ENCODE results near the gene CTLA4.

The CTLA4 gene

GRCh38 chr2:203824057-203824456 lies 43.5 kb upstream of the CTLA4 start:
- TF ChIP-seq MYC (IDR thresholded peaks at IDR 0.05; ENCODE audit: low read depth, low read length) = no peak
- TF ChIP-seq, protein P1, sequence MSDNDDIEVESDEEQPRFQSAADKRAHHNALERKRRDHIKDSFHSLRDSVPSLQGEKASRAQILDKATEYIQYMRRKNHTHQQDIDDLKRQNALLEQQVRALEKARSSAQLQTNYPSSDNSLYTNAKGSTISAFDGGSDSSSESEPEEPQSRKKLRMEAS (IDR thresholded peaks at IDR 0.05; ENCODE audit: low read depth, low read length) = no peak
- TF ChIP-seq, protein P2, sequence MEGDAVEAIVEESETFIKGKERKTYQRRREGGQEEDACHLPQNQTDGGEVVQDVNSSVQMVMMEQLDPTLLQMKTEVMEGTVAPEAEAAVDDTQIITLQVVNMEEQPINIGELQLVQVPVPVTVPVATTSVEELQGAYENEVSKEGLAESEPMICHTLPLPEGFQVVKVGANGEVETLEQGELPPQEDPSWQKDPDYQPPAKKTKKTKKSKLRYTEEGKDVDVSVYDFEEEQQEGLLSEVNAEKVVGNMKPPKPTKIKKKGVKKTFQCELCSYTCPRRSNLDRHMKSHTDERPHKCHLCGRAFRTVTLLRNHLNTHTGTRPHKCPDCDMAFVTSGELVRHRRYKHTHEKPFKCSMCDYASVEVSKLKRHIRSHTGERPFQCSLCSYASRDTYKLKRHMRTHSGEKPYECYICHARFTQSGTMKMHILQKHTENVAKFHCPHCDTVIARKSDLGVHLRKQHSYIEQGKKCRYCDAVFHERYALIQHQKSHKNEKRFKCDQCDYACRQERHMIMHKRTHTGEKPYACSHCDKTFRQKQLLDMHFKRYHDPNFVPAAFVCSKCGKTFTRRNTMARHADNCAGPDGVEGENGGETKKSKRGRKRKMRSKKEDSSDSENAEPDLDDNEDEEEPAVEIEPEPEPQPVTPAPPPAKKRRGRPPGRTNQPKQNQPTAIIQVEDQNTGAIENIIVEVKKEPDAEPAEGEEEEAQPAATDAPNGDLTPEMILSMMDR (IDR thresholded peaks at IDR 0.05; ENCODE audit: low read depth, low read length) = no peak
- no peak for TF ChIP-seq POLR2A (IDR thresholded peaks at IDR 0.05; ENCODE audit: extremely low read depth, insufficient read length)
- H3K4me3 ChIP-seq (ENCODE audit: low read depth, low read length) = no peak overlapping the region
- DNase-seq (ENCODE audit: low read depth) = no peak

GRCh38 chr2:203824603-203825002 lies 43.0 kb upstream of the CTLA4 start:
- no peak overlapping the region for H3K4me3 ChIP-seq (ENCODE audit: low read depth, low read length)
- DNase-seq (ENCODE audit: low read depth) = no peak
- TF ChIP-seq, protein P2 (IDR thresholded peaks at IDR 0.05; ENCODE audit: low read depth, low read length) = no peak

DNA sequence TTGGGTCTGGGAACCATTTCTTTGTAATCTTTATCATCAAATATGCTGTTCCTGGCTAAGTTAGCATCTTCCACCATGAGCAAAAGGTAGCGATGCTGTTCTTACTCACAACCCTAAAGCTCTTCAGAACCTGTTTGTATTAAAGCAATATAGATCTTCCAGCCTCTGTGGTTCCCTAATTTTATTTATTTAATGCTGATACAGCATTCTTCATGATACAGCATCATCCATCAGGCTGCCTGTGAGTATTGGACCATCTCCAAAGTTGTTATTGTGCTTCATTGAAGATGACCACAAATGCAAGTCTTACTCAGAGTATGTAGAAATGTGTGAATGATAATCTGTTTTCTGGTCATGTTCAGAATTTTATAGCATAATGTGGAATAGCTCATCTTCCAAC lies 40.9 kb upstream of the CTLA4 start:
- no peak for DNase-seq (ENCODE audit: low read depth)
- TF ChIP-seq POLR2A (IDR thresholded peaks at IDR 0.05; ENCODE audit: extremely low read depth, insufficient read length) (no peak), MYC (IDR thresholded peaks at IDR 0.05; ENCODE audit: low read depth, low read length) (no peak)
- TF ChIP-seq, protein P1 (IDR thresholded peaks at IDR 0.05; ENCODE audit: low read depth, low read length) = no peak
- TF ChIP-seq, protein P2 (IDR thresholded peaks at IDR 0.05; ENCODE audit: low read depth, low read length) = no peak
- H3K4me3 ChIP-seq (ENCODE audit: low read depth, low read length) = no peak overlapping the region

DNA sequence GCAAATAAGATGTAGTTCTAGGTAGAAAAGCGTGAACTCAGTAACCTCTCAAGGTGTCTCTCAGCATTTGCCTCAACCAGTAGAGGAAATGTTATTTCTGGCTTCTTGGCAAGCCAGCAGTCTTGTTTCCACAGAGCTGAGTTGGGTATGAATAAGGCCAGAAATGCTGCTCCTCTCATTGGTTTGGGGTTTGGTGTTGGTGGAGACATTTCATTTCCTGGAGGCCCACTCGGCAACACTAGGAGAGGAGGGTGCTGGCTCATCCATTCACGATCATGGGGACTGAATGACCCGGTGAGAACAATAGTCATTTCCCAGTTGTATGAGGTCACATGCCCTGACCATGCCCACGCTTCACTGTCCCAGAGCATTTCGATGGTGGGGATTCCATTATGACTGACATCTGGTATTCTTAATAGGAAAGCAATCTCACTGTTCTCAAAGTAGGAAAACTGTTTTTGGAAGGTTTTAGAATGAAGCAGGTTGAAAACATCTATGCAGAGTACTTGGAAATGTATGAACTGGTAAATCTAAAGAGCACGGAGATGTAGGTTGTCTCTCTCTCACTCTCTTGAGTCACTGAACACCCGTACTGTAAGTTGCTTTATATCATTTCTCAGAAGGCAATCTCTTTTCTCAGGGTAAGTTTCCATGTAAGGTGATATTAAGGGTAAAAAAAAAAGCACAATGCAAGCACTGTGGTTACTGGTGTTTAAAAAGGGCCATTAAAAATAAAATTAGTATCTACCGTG lies 37.1 kb upstream of the CTLA4 start:
- TF ChIP-seq, protein P1 (IDR thresholded peaks at IDR 0.05; ENCODE audit: low read depth, low read length) = no peak
- TF ChIP-seq POLR2A (IDR thresholded peaks at IDR 0.05; ENCODE audit: extremely low read depth, insufficient read length) (no peak), MYC (IDR thresholded peaks at IDR 0.05; ENCODE audit: low read depth, low read length) (no peak)
- TF ChIP-seq, protein P2 (IDR thresholded peaks at IDR 0.05; ENCODE audit: low read depth, low read length) = no peak

DNA sequence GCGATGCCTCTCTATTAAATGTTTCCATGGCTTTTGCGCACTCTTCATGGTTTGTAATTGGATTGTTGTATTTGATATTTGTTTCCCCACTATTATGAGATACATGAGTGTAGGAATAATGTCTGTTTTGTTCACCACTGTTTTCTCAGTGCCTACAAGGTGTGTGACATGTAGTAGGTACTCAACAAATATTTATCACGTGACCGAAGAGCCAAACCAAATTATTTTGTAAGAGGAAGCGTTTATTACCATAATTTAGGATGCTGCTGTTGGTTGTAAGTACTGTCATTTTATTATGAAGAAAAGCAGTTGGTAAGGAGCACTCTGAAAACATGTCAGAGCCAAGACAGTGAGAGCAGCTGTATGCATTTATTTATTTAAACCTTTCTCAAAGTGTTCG lies 32.2 kb upstream of the CTLA4 start:
- no peak overlapping the region for H3K4me3 ChIP-seq (ENCODE audit: low read depth, low read length)
- DNase-seq (ENCODE audit: low read depth) = no peak
- TF ChIP-seq, protein P2 (IDR thresholded peaks at IDR 0.05; ENCODE audit: low read depth, low read length) = no peak
- TF ChIP-seq, protein P1 (IDR thresholded peaks at IDR 0.05; ENCODE audit: low read depth, low read length) = no peak
- TF ChIP-seq MYC (IDR thresholded peaks at IDR 0.05; ENCODE audit: low read depth, low read length) (no peak), POLR2A (IDR thresholded peaks at IDR 0.05; ENCODE audit: extremely low read depth, insufficient read length) (no peak)

More for the DNA sequence above, 37.1 kb upstream of the CTLA4 start:
- DNase-seq (ENCODE audit: low read depth) = no peak
- H3K4me3 ChIP-seq (ENCODE audit: low read depth, low read length) = no peak overlapping the region
